ENCODE results near the gene PCDHA1. TPM values are rescaled to one million over a fixed set of nuclear protein-coding genes. Genes with fewer than 3 reads are reported as not detected.

PCDHA1 gene
- total and polyA plus RNA-seq, 3 experiments from 2014 or later, result not detected

GRCh38 chr5:140992828-140993227, 206.9 kb downstream of the PCDHA1 start:
- Mint-ChIP-seq H3K4me3 (no peak overlapping the region), H3K27me3 (peaks cover 0 to 7% of the 10 kb centered on the region in 2 donors), H3K4me1 (no peaks in the 10 kb centered on the region), H3K36me3 (no peaks in the 10 kb centered on the region), H3K9me3 (peaks cover 0 to 6% (median 0%) of the 10 kb centered on the region in 5 donors), H3K27ac (no peak overlapping the region)
- Histone ChIP-seq H3K4me1 (ENCODE audit: insufficient read depth, low read length) (no peaks in the 10 kb centered on the region), H3K27ac (ENCODE audit: low read depth, low read length) (no peak overlapping the region), H3K4me3 (ENCODE audit: low read length) (no peak overlapping the region), H3K27me3 (ENCODE audit: insufficient read depth, low read length, poor library complexity, severe bottlenecking) (no peaks in the 10 kb centered on the region), H3K9me3 (ENCODE audit: low read length) (no peaks in the 10 kb centered on the region), H3K36me3 (ENCODE audit: insufficient read depth, low read length) (no peaks in the 10 kb centered on the region)
- ChIA-PET CTCF (no interaction called here), POLR2A (no interaction called here)
- DNase-seq, result no peak

GRCh38 chr5:140996060-140996459, 210.1 kb downstream of the PCDHA1 start:
- no peak overlapping the region for H3K4me3 Mint-ChIP-seq
- H3K27me3 Mint-ChIP-seq, result peaks cover 0 to 12% of the 10 kb centered on the region in 2 donors
- no peaks in the 10 kb centered on the region for H3K36me3 Mint-ChIP-seq
- no peaks in the 10 kb centered on the region for H3K9me3 ChIP-seq (ENCODE audit: low read length)
- CTCF ChIA-PET, result no interaction called here
- H3K27ac ChIP-seq (ENCODE audit: low read depth, low read length), result no peak overlapping the region
- no peaks in the 10 kb centered on the region for H3K27me3 ChIP-seq (ENCODE audit: insufficient read depth, low read length, poor library complexity, severe bottlenecking)
- POLR2A ChIA-PET, result no interaction called here
- no peak overlapping the region for H3K27ac Mint-ChIP-seq
- peaks cover 0 to 2% (median 0%) of the 10 kb centered on the region in 3 donors for H3K4me1 Mint-ChIP-seq
- no peaks in the 10 kb centered on the region for H3K4me1 ChIP-seq (ENCODE audit: insufficient read depth, low read length)
- H3K9me3 Mint-ChIP-seq, result peaks cover 0 to 6% (median 0%) of the 10 kb centered on the region in 5 donors
- H3K4me3 ChIP-seq (ENCODE audit: low read length), result no peak overlapping the region
- no peak for DNase-seq
- H3K36me3 ChIP-seq (ENCODE audit: insufficient read depth, low read length), result no peaks in the 10 kb centered on the region

DNA sequence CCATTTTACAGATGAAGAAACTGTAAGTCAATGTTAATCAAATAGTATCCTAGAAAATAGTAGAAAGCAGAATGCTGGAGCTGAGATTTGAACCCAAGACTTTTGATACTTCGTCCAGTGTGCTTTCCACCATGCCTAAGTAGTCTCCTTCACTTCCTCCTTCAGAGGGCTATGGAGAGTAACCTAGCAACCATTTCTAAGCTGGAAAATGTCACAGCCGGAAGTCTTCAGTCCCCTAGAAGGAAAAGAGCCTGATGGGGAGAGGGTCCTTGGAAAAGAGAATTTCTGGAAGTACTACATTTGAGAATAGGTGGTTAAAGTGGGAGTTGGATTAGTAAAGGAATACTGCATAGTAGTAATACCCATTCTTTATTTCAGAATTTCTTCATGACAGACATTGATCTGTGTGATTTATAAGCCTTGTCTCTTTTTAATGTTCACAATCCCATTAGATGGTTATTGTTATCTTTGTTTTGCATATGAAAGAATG, 213.0 kb downstream of the PCDHA1 start:
- ChIA-PET POLR2A (no interaction called here), CTCF (no interaction called here)
- Histone ChIP-seq H3K4me1 (ENCODE audit: insufficient read depth, low read length) (no peaks in the 10 kb centered on the region), H3K27me3 (ENCODE audit: insufficient read depth, low read length, poor library complexity, severe bottlenecking) (peaks cover 8% of the 10 kb centered on the region), H3K9me3 (ENCODE audit: low read length) (no peaks in the 10 kb centered on the region), H3K27ac (ENCODE audit: low read depth, low read length) (no peak overlapping the region), H3K4me3 (ENCODE audit: low read length) (no peak overlapping the region), H3K36me3 (ENCODE audit: insufficient read depth, low read length) (no peaks in the 10 kb centered on the region)
- peaks cover 0 to 10% (median 6%) of the 10 kb centered on the region in 3 donors for H3K4me1 Mint-ChIP-seq
- DNase-seq, result no peak
- peaks cover 0 to 6% (median 2%) of the 10 kb centered on the region in 5 donors for H3K9me3 Mint-ChIP-seq
- H3K36me3 Mint-ChIP-seq, result no peaks in the 10 kb centered on the region
- H3K27me3 Mint-ChIP-seq, result peaks cover 21 to 37% of the 10 kb centered on the region in 2 donors
- no peak overlapping the region for H3K4me3 Mint-ChIP-seq
- no peak overlapping the region for H3K27ac Mint-ChIP-seq

GRCh38 chr5:141001446-141001843, 215.5 kb downstream of the PCDHA1 start:
- Histone ChIP-seq H3K4me3 (ENCODE audit: low read length) (no peak overlapping the region), H3K27me3 (ENCODE audit: insufficient read depth, low read length, poor library complexity, severe bottlenecking) (peaks cover 8% of the 10 kb centered on the region), H3K27ac (ENCODE audit: low read depth, low read length) (no peak overlapping the region), H3K36me3 (ENCODE audit: insufficient read depth, low read length) (no peaks in the 10 kb centered on the region), H3K9me3 (ENCODE audit: low read length) (no peaks in the 10 kb centered on the region), H3K4me1 (ENCODE audit: insufficient read depth, low read length) (no peaks in the 10 kb centered on the region)
- ChIA-PET POLR2A (no interaction called here), CTCF (no interaction called here)
- H3K27me3 Mint-ChIP-seq, result peaks cover 26 to 45% of the 10 kb centered on the region in 2 donors
- H3K9me3 Mint-ChIP-seq, result peaks cover 0 to 6% (median 3%) of the 10 kb centered on the region in 5 donors
- H3K36me3 Mint-ChIP-seq, result no peaks in the 10 kb centered on the region
- H3K27ac Mint-ChIP-seq, result peak overlapping the region in 1 of 8 donors; percentile 29
- H3K4me1 Mint-ChIP-seq, result peaks cover 0 to 10% (median 6%) of the 10 kb centered on the region in 3 donors
- H3K4me3 Mint-ChIP-seq, result peak overlapping the region in 2 of 7 donors; percentile 19 to 37
- DNase-seq, result no peak

DNA sequence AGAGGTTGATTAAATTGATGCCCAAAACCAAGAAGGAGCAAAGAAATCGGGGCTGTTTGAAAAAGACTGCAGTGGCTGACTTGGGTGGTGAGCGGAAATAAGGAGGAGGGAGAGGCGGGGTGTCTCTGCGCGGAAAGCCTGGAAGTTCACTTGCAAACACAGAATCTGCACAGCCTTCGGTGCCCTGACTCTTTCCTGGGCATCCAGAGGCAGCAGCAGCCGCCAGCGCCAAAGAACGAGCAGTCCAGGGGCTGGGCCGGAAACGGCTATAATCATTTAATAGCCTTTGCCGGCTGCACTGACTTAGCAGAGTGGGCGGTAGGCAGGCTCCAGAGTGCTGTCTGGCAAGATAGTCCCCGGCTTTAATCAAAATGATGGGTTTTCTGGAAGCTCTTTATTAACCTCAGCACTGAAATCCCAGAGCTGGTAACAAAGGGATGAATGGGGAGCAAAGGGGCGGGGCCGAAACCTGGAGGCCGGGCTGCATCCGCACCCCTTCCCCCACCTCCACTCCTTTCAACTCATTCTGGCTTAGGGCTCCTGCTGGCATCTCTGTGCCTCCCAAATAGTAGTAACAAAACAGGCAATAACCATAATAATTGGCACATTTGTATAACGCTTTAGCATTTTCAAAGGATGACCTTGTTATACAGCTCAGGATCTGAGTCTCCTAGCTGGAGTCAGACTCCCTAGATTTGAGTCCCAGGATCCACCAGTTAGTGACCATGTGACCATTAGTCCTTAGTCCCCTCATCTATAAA, 216.1 kb downstream of the PCDHA1 start:
- no peak for DNase-seq
- Mint-ChIP-seq H3K4me3 (peak overlapping the region in 1 of 7 donors; percentile 19), H3K36me3 (no peaks in the 10 kb centered on the region), H3K27me3 (peaks cover 26 to 51% of the 10 kb centered on the region in 2 donors), H3K9me3 (peaks cover 0 to 8% (median 3%) of the 10 kb centered on the region in 5 donors), H3K27ac (peak overlapping the region in 2 of 8 donors; percentile 29 to 54), H3K4me1 (peaks cover 0 to 10% (median 6%) of the 10 kb centered on the region in 3 donors)
- CTCF ChIA-PET, result no interaction called here
- no peaks in the 10 kb centered on the region for H3K4me1 ChIP-seq (ENCODE audit: insufficient read depth, low read length)
- H3K27ac ChIP-seq (ENCODE audit: low read depth, low read length), result no peak overlapping the region
- POLR2A ChIA-PET, result no interaction called here
- H3K9me3 ChIP-seq (ENCODE audit: low read length), result no peaks in the 10 kb centered on the region
- H3K27me3 ChIP-seq (ENCODE audit: insufficient read depth, low read length, poor library complexity, severe bottlenecking), result peaks cover 8% of the 10 kb centered on the region
- H3K36me3 ChIP-seq (ENCODE audit: insufficient read depth, low read length), result no peaks in the 10 kb centered on the region
- no peak overlapping the region for H3K4me3 ChIP-seq (ENCODE audit: low read length)

- no peak overlapping the region for H3K4me3 ChIP-seq (ENCODE audit: low read length)
- H3K4me1 ChIP-seq (ENCODE audit: insufficient read depth, low read length), result no peaks in the 10 kb centered on the region
- H3K9me3 Mint-ChIP-seq, result peaks cover 0 to 8% (median 2%) of the 10 kb centered on the region in 5 donors
- no peaks in the 10 kb centered on the region for H3K36me3 ChIP-seq (ENCODE audit: insufficient read depth, low read length)
- DNase-seq, result no peak
- H3K9me3 ChIP-seq (ENCODE audit: low read length), result no peaks in the 10 kb centered on the region
- ChIA-PET POLR2A (no interaction called here), CTCF (no interaction called here)
- no peak overlapping the region for H3K27ac Mint-ChIP-seq
- no peak overlapping the region for H3K27ac ChIP-seq (ENCODE audit: low read depth, low read length)
- peaks cover 0 to 10% (median 6%) of the 10 kb centered on the region in 3 donors for H3K4me1 Mint-ChIP-seq
- H3K27me3 ChIP-seq (ENCODE audit: insufficient read depth, low read length, poor library complexity, severe bottlenecking), result peaks cover 8% of the 10 kb centered on the region
- H3K4me3 Mint-ChIP-seq, result no peak overlapping the region
- no peaks in the 10 kb centered on the region for H3K36me3 Mint-ChIP-seq
- peaks cover 26 to 52% of the 10 kb centered on the region in 2 donors for H3K27me3 Mint-ChIP-seq
These were observed 216.6 kb downstream of the PCDHA1 start for GRCh38 chr5:141002605-141002965.

- Mint-ChIP-seq H3K27ac (no peak overlapping the region), H3K4me1 (peaks cover 0 to 10% (median 6%) of the 10 kb centered on the region in 3 donors), H3K36me3 (no peaks in the 10 kb centered on the region), H3K27me3 (peaks cover 26 to 57% of the 10 kb centered on the region in 2 donors), H3K4me3 (no peak overlapping the region), H3K9me3 (peaks cover 0 to 8% (median 2%) of the 10 kb centered on the region in 5 donors)
- ChIA-PET POLR2A (no interaction called here), CTCF (no interaction called here)
- DNase-seq, result no peak
- H3K4me1 ChIP-seq (ENCODE audit: insufficient read depth, low read length), result no peaks in the 10 kb centered on the region
- no peak overlapping the region for H3K27ac ChIP-seq (ENCODE audit: low read depth, low read length)
- no peaks in the 10 kb centered on the region for H3K9me3 ChIP-seq (ENCODE audit: low read length)
- H3K27me3 ChIP-seq (ENCODE audit: insufficient read depth, low read length, poor library complexity, severe bottlenecking), result peaks cover 8% of the 10 kb centered on the region
- no peaks in the 10 kb centered on the region for H3K36me3 ChIP-seq (ENCODE audit: insufficient read depth, low read length)
- no peak overlapping the region for H3K4me3 ChIP-seq (ENCODE audit: low read length)
These were observed 217.1 kb downstream of the PCDHA1 start for GRCh38 chr5:141003031-141003430.

DNA sequence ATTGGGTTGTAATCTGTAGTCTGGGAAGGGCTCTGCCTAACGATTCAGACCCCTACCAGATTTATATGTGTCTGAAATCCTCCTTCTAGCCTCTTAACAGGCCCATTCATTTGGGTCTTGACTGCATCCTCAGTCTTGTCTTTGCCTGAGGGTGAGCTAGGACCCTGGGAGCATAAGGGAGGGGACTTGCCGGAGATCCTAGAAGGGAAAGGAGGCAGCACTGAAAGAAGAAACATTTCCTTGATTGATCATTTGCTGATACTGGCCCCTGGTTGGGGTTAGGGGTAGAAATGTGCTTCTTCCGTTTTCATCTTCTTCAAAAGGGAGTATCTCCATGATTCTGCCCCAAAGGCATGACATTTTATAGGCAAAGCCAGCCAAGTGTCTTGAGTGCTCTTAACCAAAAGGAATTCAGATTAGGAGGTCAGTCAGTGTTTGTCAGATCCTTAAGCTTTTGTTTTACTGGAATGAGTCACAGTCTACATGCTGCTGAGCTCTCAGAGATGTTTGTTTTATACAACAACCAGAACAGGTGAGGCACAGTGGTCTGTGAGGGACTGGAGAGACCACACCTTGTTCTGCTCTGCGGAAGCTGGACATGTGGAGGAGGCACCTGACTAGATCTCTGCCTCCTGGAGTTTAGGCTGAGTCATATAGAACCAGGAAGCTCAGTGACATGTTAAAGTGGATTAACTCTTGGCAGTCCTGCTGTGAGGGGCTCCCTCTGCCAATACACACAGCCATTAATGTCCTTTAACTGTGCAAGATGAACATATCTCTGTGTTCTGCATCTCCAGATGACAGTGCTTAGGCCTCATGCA, 218.1 kb downstream of the PCDHA1 start:
- Mint-ChIP-seq H3K27me3 (peaks cover 26 to 57% of the 10 kb centered on the region in 2 donors), H3K27ac (no peak overlapping the region), H3K36me3 (no peaks in the 10 kb centered on the region), H3K4me3 (no peak overlapping the region), H3K4me1 (peaks cover 0 to 10% (median 6%) of the 10 kb centered on the region in 3 donors), H3K9me3 (peaks cover 0 to 8% (median 2%) of the 10 kb centered on the region in 5 donors)
- ChIA-PET POLR2A (no interaction called here), CTCF (no interaction called here)
- Histone ChIP-seq H3K27me3 (ENCODE audit: insufficient read depth, low read length, poor library complexity, severe bottlenecking) (peaks cover 8% of the 10 kb centered on the region), H3K36me3 (ENCODE audit: insufficient read depth, low read length) (no peaks in the 10 kb centered on the region), H3K9me3 (ENCODE audit: low read length) (no peaks in the 10 kb centered on the region), H3K4me3 (ENCODE audit: low read length) (no peak overlapping the region), H3K4me1 (ENCODE audit: insufficient read depth, low read length) (no peaks in the 10 kb centered on the region), H3K27ac (ENCODE audit: low read depth, low read length) (no peak overlapping the region)
- no peak for DNase-seq
